Muscle layer of colon (tissue), 2 donors: Measurements from ENCODE around the gene SLC25A14.
"Not testable (repeated sequence)": the region's sequence is repeated elsewhere in the genome, so short reads cannot be mapped to it uniquely, and the experiment has no call there.

Experiments
- H3K27ac ChIP-seq: one replicate; pipeline ENCODE4 v1.7.0; 2013; ENCODE audit warnings: low read depth, mild to moderate bottlenecking, low read length, moderate library complexity
- H3K27me3 ChIP-seq, 2 donors: one replicate each; pipeline ENCODE4 v1.7.0; 2013; ENCODE audit warnings: low read length in 2 of 2, mild to moderate bottlenecking in 2 of 2; ENCODE audit not compliant: insufficient read depth in 2 of 2, control insufficient read depth in 1 of 2
- H3K36me3 ChIP-seq: one replicate; pipeline ENCODE4 v1.7.0; 2013; ENCODE audit warnings: mild to moderate bottlenecking, low read length; ENCODE audit not compliant: insufficient read depth
- H3K4me1 ChIP-seq: one replicate; pipeline ENCODE4 v1.7.0; 2013; ENCODE audit warnings: mild to moderate bottlenecking, low read length; ENCODE audit not compliant: insufficient read depth
- H3K4me3 ChIP-seq, 2 donors: one replicate each; pipeline ENCODE4 v1.7.0; 2013; ENCODE audit warnings: low read length in 2 of 2, low read depth in 1 of 2, mild to moderate bottlenecking in 1 of 2, moderate library complexity in 1 of 2
- H3K9ac ChIP-seq: one replicate; pipeline ENCODE4 v1.7.0; 2013; ENCODE audit warnings: low read length
- H3K9me3 ChIP-seq: one replicate; pipeline ENCODE4 v1.7.0; 2013; ENCODE audit warnings: mild to moderate bottlenecking, low read length
- donor health status: abdominal sarcoma.
- donor health status: Adenocarcinoma of cecum.

SLC25A14 gene

DNA sequence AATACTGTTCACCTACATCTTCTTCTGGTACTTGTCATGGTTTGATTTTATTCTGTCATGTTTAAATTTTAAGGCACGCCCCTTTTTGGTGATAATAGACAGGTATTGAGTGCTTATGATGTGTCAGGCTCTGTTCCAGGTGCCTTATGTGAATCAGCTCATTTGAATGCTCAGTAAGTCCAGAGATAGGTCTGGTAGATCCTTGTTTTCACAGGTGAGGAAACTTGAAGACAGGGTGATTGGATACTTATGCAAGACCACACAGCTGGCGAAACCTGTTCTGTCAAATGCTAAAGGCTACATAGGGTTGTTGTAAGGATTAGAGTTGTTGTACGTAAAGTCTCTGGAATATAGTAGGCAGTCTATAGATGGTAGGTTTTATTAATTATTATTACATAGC, 9.6 kb upstream of the SLC25A14 start:
- Histone ChIP-seq H3K4me3 (no peak overlapping the region), H3K27ac (no peak overlapping the region), H3K9me3 (no peaks in the 10 kb centered on the region), H3K27me3 (peaks cover 5 to 8% of the 10 kb centered on the region in 2 donors), H3K4me1 (no peaks in the 10 kb centered on the region), H3K9ac (no peak overlapping the region), H3K36me3 (no peaks in the 10 kb centered on the region)

DNA sequence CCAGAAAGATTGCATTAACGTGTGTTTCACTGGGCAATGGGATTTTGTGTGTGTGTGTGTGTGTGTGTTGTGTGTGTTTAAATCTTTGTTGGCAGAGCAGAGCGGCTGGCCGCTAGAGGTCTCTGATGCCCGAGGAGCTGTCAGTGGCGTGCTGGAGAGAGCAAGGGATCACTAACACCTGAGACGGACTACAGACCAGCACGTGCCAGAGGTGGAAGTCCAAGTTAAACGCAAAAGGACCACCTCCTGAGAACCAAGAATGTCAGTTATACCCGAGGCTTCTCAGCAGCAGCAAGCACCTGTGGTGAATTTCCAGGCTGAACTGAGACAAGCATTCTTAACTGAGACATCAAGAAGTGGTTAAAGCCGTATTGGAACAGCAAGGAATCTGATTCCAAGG, 9.0 kb upstream of the SLC25A14 start:
- Histone ChIP-seq H3K36me3 (no peaks in the 10 kb centered on the region), H3K4me1 (no peaks in the 10 kb centered on the region), H3K9me3 (no peaks in the 10 kb centered on the region), H3K9ac (no peak overlapping the region), H3K27ac (no peak overlapping the region), H3K4me3 (no peak overlapping the region), H3K27me3 (peaks cover 5 to 8% of the 10 kb centered on the region in 2 donors)

DNA sequence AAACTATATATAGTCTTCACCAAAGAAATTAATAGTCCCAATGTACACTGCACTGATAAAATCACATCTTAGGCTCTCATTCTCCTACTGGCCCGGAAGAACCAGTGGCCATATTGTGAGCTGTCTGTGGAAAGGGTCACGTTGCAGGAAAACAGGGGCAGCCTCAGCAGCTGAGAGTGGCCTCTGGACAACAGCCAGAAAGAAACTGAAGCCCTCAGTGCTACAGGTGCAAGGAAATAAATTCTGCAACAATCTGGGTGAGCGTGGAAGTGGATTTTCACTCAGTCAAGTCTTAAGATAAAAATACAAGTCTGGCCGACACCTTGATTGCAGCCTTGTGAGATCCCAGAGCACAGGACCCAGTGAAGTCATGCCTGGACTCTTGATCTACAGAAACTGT, 3.2 kb upstream of the SLC25A14 start:
- peaks cover 0 to 4% of the 10 kb centered on the region in 2 donors for H3K27me3 ChIP-seq
- no peak overlapping the region for H3K27ac ChIP-seq
- no peaks in the 10 kb centered on the region for H3K36me3 ChIP-seq
- no peak overlapping the region for H3K4me3 ChIP-seq
- no peaks in the 10 kb centered on the region for H3K9me3 ChIP-seq
- no peak overlapping the region for H3K9ac ChIP-seq
- H3K4me1 ChIP-seq, result no peaks in the 10 kb centered on the region

DNA sequence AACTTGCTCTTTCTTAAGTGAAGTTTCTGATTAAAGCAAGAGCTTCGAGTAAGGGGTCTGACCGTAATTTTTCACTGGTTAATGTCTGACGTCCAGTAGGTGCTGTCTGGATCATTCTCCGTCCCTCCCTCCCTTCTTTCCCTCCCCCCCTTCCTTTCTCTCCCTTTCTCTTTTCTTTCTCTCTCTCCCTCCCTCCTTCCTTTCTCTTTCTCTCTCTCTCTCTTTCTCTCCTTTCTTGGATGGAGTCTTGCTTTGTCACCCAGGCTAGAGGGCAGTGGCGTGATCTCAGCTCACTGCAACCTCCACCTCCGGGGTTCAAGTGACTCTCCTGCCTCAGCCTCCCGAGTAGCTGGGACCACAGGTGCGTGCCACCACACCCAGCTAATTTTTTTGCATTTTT, 850 bp upstream of the SLC25A14 start:
- not testable (repeated sequence) for H3K27me3 ChIP-seq, H3K27ac ChIP-seq, H3K4me1 ChIP-seq, H3K9ac ChIP-seq, H3K9me3 ChIP-seq, H3K36me3 ChIP-seq
- H3K4me3 ChIP-seq, result peak overlapping the region in 1 of 2 donors; percentile 83

DNA sequence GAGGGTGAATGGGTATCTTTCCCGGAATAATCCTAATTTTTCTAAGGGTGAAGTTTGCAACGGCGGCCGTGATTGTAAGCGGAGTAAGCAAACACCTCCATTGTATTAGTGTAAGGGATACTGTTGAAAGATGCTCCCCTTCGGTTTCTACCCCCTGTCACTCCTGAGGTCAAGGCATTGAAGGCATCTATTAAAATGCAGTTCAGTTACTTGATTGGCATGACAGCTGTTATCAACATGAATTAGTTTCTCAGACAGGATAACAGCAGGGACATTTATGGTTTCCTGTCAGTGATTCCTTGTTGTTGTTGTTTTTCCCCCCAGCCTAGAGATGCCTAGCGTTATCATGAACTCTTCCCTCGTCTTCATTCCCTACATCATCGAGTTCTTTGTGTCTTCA, 552 bp downstream of the SLC25A14 start:
- H3K36me3 ChIP-seq, result no peaks in the 10 kb centered on the region

DNA sequence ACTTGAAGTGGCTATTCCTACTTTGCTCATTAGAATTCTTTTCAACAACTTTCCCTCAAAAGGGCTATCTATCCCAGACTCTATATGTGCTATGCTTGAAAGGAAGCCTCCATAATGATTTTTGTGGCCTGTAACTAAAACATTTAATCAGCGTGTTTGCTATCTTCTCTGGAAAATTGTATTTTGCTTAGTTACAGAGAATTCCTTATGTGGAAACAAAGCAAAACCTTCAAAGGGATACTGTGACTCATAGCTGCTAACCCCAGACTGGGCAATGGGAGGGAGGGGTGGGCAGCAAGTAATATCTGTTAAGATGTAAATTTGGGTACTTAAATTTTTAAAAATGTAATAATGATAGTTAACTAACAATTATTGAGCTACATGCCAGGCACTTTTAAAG, 3.7 kb downstream of the SLC25A14 start:
- H3K36me3 ChIP-seq, result no peaks in the 10 kb centered on the region
- H3K9me3 ChIP-seq, result no peaks in the 10 kb centered on the region
- H3K27me3 ChIP-seq, result no peaks in the 10 kb centered on the region
- no peak overlapping the region for H3K4me3 ChIP-seq
- H3K9ac ChIP-seq, result no peak overlapping the region
- H3K4me1 ChIP-seq, result no peaks in the 10 kb centered on the region
- H3K27ac ChIP-seq, result no peak overlapping the region

More for the DNA sequence above, 552 bp downstream of the SLC25A14 start:
- Histone ChIP-seq H3K4me1 (no peaks in the 10 kb centered on the region), H3K9ac (no peak overlapping the region), H3K4me3 (peak overlapping the region; percentile 48 to 83), H3K27me3 (no peaks in the 10 kb centered on the region), H3K27ac (no peak overlapping the region), H3K9me3 (no peaks in the 10 kb centered on the region)

DNA sequence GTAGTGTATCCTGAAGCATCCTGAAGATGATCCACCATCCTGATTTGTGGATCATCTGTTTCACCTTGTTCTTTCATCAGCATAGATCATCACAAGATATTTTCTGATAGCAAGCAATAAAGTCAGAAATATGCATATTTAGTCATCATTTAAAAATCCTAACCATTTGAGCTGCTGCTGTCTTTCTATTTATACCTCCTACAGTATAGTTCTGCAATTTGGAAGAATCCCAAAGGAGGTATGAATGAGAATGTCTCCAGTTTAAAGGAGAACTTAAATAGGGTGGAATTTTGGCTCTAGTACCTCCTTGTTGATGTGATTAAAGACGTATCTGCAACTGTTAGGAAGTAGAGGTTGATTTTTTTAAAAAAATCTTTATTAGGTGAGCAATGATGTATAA, 7.6 kb downstream of the SLC25A14 start:
- no peaks in the 10 kb centered on the region for H3K4me1 ChIP-seq
- H3K4me3 ChIP-seq, result no peak overlapping the region
- H3K9me3 ChIP-seq, result no peaks in the 10 kb centered on the region
- H3K27me3 ChIP-seq, result no peaks in the 10 kb centered on the region
- no peaks in the 10 kb centered on the region for H3K36me3 ChIP-seq
- no peak overlapping the region for H3K9ac ChIP-seq
- H3K27ac ChIP-seq, result no peak overlapping the region

DNA sequence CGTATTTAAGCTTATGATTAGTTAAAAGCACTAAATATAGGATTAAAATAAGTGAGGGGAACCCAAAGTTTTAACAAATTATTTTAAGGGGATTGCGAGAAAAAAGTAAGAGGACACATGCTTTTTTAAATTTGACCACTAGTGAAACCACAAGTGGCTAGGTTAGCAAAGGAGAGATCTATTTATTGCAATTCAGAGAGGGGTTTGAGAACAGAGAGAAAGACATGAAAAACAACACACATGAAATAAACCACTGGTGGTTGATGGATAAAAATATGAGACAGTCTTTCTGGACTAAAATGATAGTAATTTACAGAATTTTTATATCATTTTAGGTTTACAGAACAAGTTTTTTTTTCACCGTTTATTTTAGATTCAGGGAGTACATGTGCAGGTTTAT, 11.8 kb downstream of the SLC25A14 start:
- H3K4me3 ChIP-seq, result no peak overlapping the region

DNA sequence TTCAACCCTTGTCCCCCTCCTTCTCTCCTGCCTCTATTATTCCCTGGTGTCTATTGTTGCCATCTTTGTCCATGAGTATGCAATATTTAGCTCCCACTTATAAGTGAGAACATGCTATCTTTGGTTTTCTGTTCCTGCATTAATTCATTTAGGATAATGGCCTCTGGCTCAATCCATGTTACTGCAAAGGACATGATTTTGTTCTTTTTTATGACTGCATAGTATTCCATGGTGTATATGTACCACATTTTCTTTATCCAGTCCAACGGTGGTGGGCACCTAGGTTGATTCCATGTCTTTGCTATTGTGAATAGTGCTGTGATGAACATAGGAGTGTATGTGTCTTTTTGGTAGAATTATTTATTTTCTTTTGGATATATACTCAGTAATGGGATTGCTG, 12.3 kb downstream of the SLC25A14 start:
- not testable (repeated sequence) for H3K9ac ChIP-seq, H3K9me3 ChIP-seq, H3K36me3 ChIP-seq, H3K4me3 ChIP-seq, H3K4me1 ChIP-seq, H3K27ac ChIP-seq, H3K27me3 ChIP-seq

More for the DNA sequence above, 11.8 kb downstream of the SLC25A14 start:
- no peaks in the 10 kb centered on the region for H3K27me3 ChIP-seq
- no peak overlapping the region for H3K27ac ChIP-seq
- H3K4me1 ChIP-seq, result no peaks in the 10 kb centered on the region
- H3K9me3 ChIP-seq, result no peaks in the 10 kb centered on the region
- no peak overlapping the region for H3K9ac ChIP-seq
- no peaks in the 10 kb centered on the region for H3K36me3 ChIP-seq

DNA sequence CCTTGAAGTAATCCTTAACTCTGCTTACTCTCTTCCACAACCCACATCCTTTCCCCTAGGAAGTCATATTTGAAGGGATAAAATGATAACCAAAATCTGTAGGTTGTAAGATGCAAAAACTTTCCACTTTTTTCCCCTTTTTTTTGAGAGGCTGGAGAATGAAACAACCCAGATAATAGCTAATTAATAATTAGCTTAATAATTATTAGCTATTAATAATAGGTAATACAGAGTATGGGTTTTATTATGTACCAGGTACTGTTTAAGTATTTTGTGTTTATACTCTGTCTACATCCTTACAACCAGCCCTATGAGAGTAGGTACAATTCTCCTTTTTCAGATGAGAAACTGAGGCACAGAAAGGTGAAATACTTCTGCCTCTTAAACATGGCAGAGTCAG, 36.4 kb downstream of the SLC25A14 start:
- Histone ChIP-seq H3K9ac (no peak overlapping the region), H3K27ac (no peak overlapping the region)

DNA sequence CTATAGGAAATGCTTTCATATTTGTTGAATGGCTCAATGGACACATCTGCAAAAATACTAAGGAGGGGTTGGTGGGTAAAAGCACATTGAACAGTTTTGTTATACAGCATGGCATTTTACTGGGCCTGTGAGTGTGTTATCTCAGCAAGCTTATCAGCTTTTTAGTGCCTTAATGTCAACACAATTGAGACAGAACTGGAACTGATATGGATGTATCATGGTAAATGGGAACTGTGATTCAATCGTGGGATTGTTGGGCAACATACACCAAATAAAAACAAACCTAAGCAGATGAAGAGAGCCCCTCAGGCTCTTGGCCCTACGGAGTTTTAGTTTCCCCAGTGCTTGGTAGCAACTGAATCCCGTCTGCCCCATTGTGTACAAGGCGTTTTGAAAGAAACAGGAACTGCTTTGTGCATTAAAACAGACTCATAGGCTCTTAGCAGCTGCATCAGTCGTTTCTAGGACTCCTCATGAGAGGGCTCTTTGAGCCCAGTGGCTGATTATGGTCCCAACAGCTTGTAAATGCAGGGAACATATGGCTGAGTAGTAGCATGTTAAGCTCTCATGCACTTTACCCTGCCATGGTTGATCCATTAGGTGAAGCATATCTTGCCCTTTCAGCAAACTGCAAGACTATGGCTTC, 38.4 kb downstream of the SLC25A14 start:
- Histone ChIP-seq H3K4me3 (no peak overlapping the region), H3K4me1 (no peaks in the 10 kb centered on the region), H3K9ac (no peak overlapping the region), H3K36me3 (no peaks in the 10 kb centered on the region), H3K27me3 (peaks cover 0 to 6% of the 10 kb centered on the region in 2 donors), H3K27ac (no peak overlapping the region), H3K9me3 (no peaks in the 10 kb centered on the region)

More for the DNA sequence above, 36.4 kb downstream of the SLC25A14 start:
- Histone ChIP-seq H3K4me3 (no peak overlapping the region), H3K36me3 (no peaks in the 10 kb centered on the region), H3K4me1 (no peaks in the 10 kb centered on the region), H3K9me3 (no peaks in the 10 kb centered on the region), H3K27me3 (no peaks in the 10 kb centered on the region)

DNA sequence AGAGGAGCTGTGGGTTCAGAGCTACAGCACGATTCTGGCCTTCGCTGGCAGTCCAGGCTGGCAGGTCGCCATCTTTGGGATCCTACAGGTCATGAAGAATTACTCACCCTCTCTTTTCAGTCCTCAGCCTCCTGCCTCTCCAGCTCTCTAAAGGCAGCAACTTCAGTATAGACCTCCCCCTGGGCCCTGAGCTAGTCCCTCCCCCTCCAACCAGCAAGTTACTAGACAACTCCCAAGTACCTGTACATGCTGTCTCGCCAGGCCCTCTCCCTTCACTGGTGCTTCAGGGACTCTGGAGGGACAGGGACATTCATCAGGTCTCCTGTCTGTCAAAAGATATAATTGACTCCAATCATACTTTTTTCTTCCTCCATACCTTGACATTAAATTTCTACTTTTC, 45.8 kb downstream of the SLC25A14 start, which contains the start of gene GPR119:
TSS of gene GPR119 (minus strand) at position 155 of the 400 bp plus-strand sequence. CDS start 227 bp downstream, outside the sequence.
- no peak within 1 kb of the TSS for H3K27ac ChIP-seq
- H3K9me3 ChIP-seq, result no peaks in the 10 kb centered on the region
- peaks cover 0 to 15% of the 10 kb centered on the region in 2 donors for H3K27me3 ChIP-seq
- H3K9ac ChIP-seq, result no peak within 1 kb of the TSS
- H3K36me3 ChIP-seq, result no peaks in the 10 kb centered on the region
- H3K4me1 ChIP-seq, result no peaks in the 10 kb centered on the region
- H3K4me3 ChIP-seq, result no peak within 1 kb of the TSS
